Dendritic cell treated with granulocyte-macrophage colony-stimulating factor and Interleukin-4, amounts not matched to agents 40 ng/mL and 50 ng/mL, for 4 days (primary cell): ENCODE results near the gene ILKAP.
"Not testable (repeated sequence)": the region's sequence is repeated elsewhere in the genome, so short reads cannot be mapped to it uniquely, and the experiment has no call there.

Experiments
- H3K27ac Mint-ChIP-seq: one replicate; pipeline ENCODE4 v1.8.0; 2022; ENCODE audit warnings: mild to moderate bottlenecking, mixed read lengths
- H3K27me3 Mint-ChIP-seq: one replicate; pipeline ENCODE4 v1.8.0; 2022; ENCODE audit warnings: mild to moderate bottlenecking, mixed read lengths
- H3K36me3 Mint-ChIP-seq: one replicate; pipeline ENCODE4 v1.8.0; 2022; ENCODE audit warnings: low read depth, mixed read lengths
- H3K4me1 Mint-ChIP-seq: one replicate; pipeline ENCODE4 v1.8.0; 2022; ENCODE audit warnings: low read depth, mixed read lengths
- H3K4me3 Mint-ChIP-seq: one replicate; pipeline ENCODE4 v1.8.0; 2022; ENCODE audit warnings: mild to moderate bottlenecking, moderate library complexity, mixed read lengths
- H3K9me3 Mint-ChIP-seq: one replicate; pipeline ENCODE4 v1.8.0; 2022; ENCODE audit warnings: mixed read lengths
- intact Hi-C: fragments of 100-400 bp; cut with micrococcal nuclease; formaldehyde crosslinking; loops from one replicate; pipeline ENCODE4 v1.15.0; 2022

Gene ILKAP

DNA sequence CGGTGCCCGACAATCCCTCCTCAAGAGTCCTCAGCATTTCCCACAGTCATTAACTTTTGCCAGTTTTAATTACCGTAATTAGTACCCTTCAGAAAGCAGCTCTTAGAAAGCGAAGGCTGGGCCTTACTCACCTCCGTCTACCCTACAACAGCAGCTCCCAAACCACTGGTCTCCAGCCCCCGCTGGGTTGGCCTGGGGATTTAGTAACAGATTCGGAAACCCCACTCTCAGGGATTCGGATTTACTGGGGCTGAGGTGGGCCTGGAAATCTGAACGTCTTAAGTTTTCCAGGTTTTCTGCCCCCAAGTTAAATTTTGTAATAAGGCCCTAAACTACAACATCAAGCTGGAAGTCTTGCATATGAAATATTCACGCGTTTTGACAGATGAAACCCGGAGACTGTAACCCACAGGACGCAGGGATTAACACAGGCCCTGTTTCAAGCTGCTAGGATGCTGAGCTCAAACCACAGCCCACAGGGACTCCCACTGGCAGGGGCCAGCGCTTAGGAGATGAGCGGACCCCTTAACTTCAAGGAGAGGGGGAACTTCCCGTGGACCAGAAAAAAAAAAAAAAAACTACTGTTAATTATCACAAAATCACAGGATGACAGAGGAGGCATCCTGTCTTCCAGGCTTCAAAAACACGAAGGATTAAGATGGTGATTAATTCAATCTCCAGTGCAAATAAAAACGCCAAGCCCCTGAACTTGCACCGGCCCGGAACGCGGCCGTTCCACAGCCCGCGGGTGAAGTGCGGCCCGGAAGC, 985 bp downstream of the ILKAP start:
- peaks cover 43% of the 10 kb centered on the region for H3K4me1 Mint-ChIP-seq
- H3K4me3 Mint-ChIP-seq: peak overlapping the region; percentile 80
- peak overlapping the region; percentile 80 for H3K27ac Mint-ChIP-seq
- H3K9me3 Mint-ChIP-seq: no peaks in the 10 kb centered on the region
- intact Hi-C loops: loop anchor here (5.0 kb wide), 1 partner anchor 35 kb away; no protein-coding TSS in a partner anchor
- H3K27me3 Mint-ChIP-seq: peaks cover 3% of the 10 kb centered on the region
- peaks cover 5% of the 10 kb centered on the region for H3K36me3 Mint-ChIP-seq

- H3K27ac Mint-ChIP-seq: no peak overlapping the region
- H3K9me3 Mint-ChIP-seq: no peaks in the 10 kb centered on the region
- no peaks in the 10 kb centered on the region for H3K27me3 Mint-ChIP-seq
- intact Hi-C loops: no loop called here
- H3K4me1 Mint-ChIP-seq: no peaks in the 10 kb centered on the region
- peaks cover 98% of the 10 kb centered on the region for H3K36me3 Mint-ChIP-seq
- H3K4me3 Mint-ChIP-seq: no peak overlapping the region
Observed at GRCh38 chr2:238190445-238190844, 13.1 kb downstream of the ILKAP start.

- Mint-ChIP-seq H3K27me3 (no peaks in the 10 kb centered on the region), H3K36me3 (peaks cover 100% of the 10 kb centered on the region), H3K4me3 (no peak overlapping the region), H3K4me1 (no peaks in the 10 kb centered on the region), H3K27ac (no peak overlapping the region), H3K9me3 (no peaks in the 10 kb centered on the region)
- intact Hi-C loops: no loop called here
Observed at GRCh38 chr2:238187618-238188548, 15.6 kb downstream of the ILKAP start.

GRCh38 chr2:238183821-238184220, 19.7 kb downstream of the ILKAP start:
- Mint-ChIP-seq H3K4me1 (no peaks in the 10 kb centered on the region), H3K27ac (no peak overlapping the region), H3K27me3 (no peaks in the 10 kb centered on the region)

GRCh38 chr2:238182362-238182761, 21.1 kb downstream of the ILKAP start:
- Mint-ChIP-seq H3K4me1 (no peaks in the 10 kb centered on the region), H3K36me3 (peaks cover 100% of the 10 kb centered on the region), H3K4me3 (no peak overlapping the region), H3K27ac (no peak overlapping the region), H3K27me3 (no peaks in the 10 kb centered on the region), H3K9me3 (no peaks in the 10 kb centered on the region)
- intact Hi-C loops: no loop called here

More at GRCh38 chr2:238183821-238184220, 19.7 kb downstream of the ILKAP start:
- Mint-ChIP-seq H3K4me3 (no peak overlapping the region), H3K36me3 (peaks cover 100% of the 10 kb centered on the region), H3K9me3 (no peaks in the 10 kb centered on the region)
- intact Hi-C loops: no loop called here

DNA sequence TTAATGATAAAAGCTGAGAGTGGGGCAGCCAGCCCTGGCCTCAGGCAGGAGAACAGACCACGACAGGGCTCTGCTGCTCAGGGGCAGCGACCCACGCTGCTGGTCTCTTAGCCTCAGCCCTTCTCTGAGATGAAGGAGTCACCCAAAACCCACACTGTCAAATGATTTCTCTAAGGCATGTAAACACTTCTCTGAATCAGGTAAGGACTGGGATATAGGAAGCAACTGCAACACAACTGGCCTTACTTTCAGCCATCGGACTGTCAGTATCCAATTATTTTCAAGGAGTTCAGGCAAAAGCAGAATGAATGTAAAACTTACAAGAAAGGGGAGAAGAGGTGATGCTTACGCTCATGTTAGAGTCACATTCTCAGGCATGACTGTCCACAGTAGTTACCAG, 22.9 kb downstream of the ILKAP start:
- Mint-ChIP-seq H3K27ac (no peak overlapping the region), H3K36me3 (peaks cover 100% of the 10 kb centered on the region), H3K4me1 (no peaks in the 10 kb centered on the region), H3K4me3 (no peak overlapping the region), H3K27me3 (no peaks in the 10 kb centered on the region), H3K9me3 (no peaks in the 10 kb centered on the region)
- intact Hi-C loops: no loop called here

DNA sequence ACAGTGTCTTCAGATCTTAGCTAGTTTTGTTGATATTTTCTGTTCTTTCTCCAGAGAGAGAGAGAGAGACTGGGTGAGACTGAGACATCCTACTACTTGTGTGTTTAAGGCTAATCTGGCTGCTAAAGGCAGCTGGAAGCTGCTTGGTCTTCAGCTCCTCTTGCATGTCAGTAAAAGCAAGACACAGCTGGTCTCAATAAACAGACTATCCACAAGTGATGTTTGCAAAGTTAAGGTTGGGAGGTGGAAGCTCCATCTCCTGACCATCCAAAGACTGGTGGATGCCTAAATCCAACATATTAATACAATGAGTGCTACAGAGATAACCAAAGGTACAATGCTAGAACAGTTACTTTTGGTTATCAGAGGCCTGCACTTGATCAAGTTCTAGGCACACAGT, 26.9 kb downstream of the ILKAP start:
- Mint-ChIP-seq H3K9me3 (no peaks in the 10 kb centered on the region), H3K27ac (no peak overlapping the region), H3K4me3 (no peak overlapping the region), H3K27me3 (no peaks in the 10 kb centered on the region), H3K36me3 (peaks cover 100% of the 10 kb centered on the region), H3K4me1 (no peaks in the 10 kb centered on the region)
- intact Hi-C loops: no loop called here

- H3K27me3 Mint-ChIP-seq: no peaks in the 10 kb centered on the region
- intact Hi-C loops: no loop called here
- no peaks in the 10 kb centered on the region for H3K9me3 Mint-ChIP-seq
- H3K4me3 Mint-ChIP-seq: no peak overlapping the region
- H3K36me3 Mint-ChIP-seq: peaks cover 99% of the 10 kb centered on the region
- no peak overlapping the region for H3K27ac Mint-ChIP-seq
- H3K4me1 Mint-ChIP-seq: peaks cover 10% of the 10 kb centered on the region
Observed at GRCh38 chr2:238174701-238175100, 28.8 kb downstream of the ILKAP start.

DNA sequence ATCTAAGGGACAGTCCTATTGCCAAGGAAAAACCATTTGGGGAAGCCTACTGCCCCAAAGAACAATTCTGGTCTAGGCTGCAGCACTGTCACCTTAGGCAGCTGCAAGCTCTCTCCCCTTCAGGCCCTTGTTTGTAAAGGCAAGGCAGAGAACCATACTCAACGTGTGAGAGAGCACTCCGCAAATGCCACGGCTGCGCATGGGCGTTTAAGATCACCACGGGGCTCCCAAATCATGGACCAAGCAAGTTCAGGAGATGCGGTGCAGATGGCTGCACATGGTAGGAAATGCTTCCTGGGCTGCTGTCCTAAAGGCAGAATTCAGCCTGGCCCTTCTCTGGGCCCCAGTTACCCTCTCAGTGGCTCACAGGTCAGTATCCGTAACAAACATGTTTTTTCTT, 29.2 kb downstream of the ILKAP start:
- Mint-ChIP-seq H3K27me3 (no peaks in the 10 kb centered on the region), H3K4me3 (no peak overlapping the region), H3K4me1 (peaks cover 11% of the 10 kb centered on the region), H3K27ac (no peak overlapping the region), H3K9me3 (no peaks in the 10 kb centered on the region), H3K36me3 (peaks cover 99% of the 10 kb centered on the region)
- intact Hi-C loops: no loop called here

GRCh38 chr2:238173692-238174091, 29.8 kb downstream of the ILKAP start:
- no peak overlapping the region for H3K27ac Mint-ChIP-seq
- H3K36me3 Mint-ChIP-seq: peaks cover 98% of the 10 kb centered on the region
- H3K9me3 Mint-ChIP-seq: no peaks in the 10 kb centered on the region
- peaks cover 11% of the 10 kb centered on the region for H3K4me1 Mint-ChIP-seq
- intact Hi-C loops: no loop called here
- no peaks in the 10 kb centered on the region for H3K27me3 Mint-ChIP-seq
- H3K4me3 Mint-ChIP-seq: no peak overlapping the region

DNA sequence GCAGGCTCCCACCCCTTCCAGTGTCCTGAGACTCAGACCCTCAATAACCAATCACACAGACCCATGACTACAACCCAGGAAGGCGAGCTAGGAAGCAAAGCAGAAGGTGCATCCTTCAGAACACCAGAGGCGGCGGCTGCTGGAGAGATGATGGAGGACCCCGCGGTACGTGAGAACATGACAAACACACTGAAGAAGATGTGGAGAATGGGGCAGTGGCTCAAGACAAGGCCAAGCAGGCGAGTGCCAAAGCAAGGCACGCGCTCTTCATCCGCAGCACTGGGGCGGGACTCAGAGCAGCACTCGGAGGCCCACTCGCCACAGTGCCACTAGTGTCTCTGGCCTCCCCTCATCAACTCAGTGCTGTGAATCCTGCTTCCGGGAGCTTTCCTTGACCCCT, 31.1 kb downstream of the ILKAP start:
- H3K27ac Mint-ChIP-seq: no peak overlapping the region
- intact Hi-C loops: no loop called here
- no peak overlapping the region for H3K4me3 Mint-ChIP-seq
- peaks cover 98% of the 10 kb centered on the region for H3K36me3 Mint-ChIP-seq
- no peaks in the 10 kb centered on the region for H3K27me3 Mint-ChIP-seq
- peaks cover 17% of the 10 kb centered on the region for H3K4me1 Mint-ChIP-seq
- H3K9me3 Mint-ChIP-seq: no peaks in the 10 kb centered on the region

- Mint-ChIP-seq H3K36me3 (peaks cover 98% of the 10 kb centered on the region), H3K4me3 (no peak overlapping the region), H3K9me3 (no peaks in the 10 kb centered on the region), H3K27ac (no peak overlapping the region), H3K27me3 (no peaks in the 10 kb centered on the region), H3K4me1 (peaks cover 25% of the 10 kb centered on the region)
- intact Hi-C loops: no loop called here
Observed at GRCh38 chr2:238171575-238172187, 31.8 kb downstream of the ILKAP start.

- intact Hi-C loops, H3K27me3 Mint-ChIP-seq, H3K27ac Mint-ChIP-seq, H3K4me3 Mint-ChIP-seq, H3K9me3 Mint-ChIP-seq: not testable (repeated sequence)
- Mint-ChIP-seq H3K36me3 (peaks cover 93% of the 10 kb centered on the region), H3K4me1 (peaks cover 26% of the 10 kb centered on the region)
Observed at GRCh38 chr2:238171072-238171431, 32.4 kb downstream of the ILKAP start.
